HEK293 (cell line): ENCODE measurements around the gene PROCR.

ENCODE experiments used
- CTCF ChIA-PET: fragments of 350-600 bp; formaldehyde crosslinking; extraction: SDS; loops from one replicate; lab custom pipeline; 2021; ENCODE audit warnings: antibody characterized with exemption; lab: Yijun Ruan, JAX
- POLR2A ChIA-PET: fragments of 300-600 bp; formaldehyde crosslinking; extraction: SDS; loops from one replicate; lab custom pipeline; 2020; ENCODE audit warnings: antibody characterized with exemption, inconsistent platforms; lab: Yijun Ruan, JAX
- H3K27ac ChIP-seq: fragments of 200-500 bp; sonication (Bioruptor generic); 2 replicates; pipeline ENCODE4 v1.5.1; 2014; ENCODE audit warnings: low read depth, low read length, control low read depth, inconsistent platforms; ENCODE audit errors: extremely low read depth
- H3K36me3 ChIP-seq, 2 experiments: fragments of 200-500 bp in 1 of 2; sonication (Bioruptor generic) in 1 of 2; 1 replicate in 1 of 2; 2 replicates in 1 of 2; pipeline ENCODE4 v1.5.1; 2014 to 2017; ENCODE audit warnings: inconsistent platforms in 2 of 2, low read length in 2 of 2; ENCODE audit not compliant: control insufficient read depth in 2 of 2, insufficient read depth in 1 of 2
- H3K4me1 ChIP-seq: fragments of 200-500 bp; sonication (Bioruptor generic); 2 replicates; pipeline ENCODE4 v1.5.1; 2014; ENCODE audit warnings: mild to moderate bottlenecking, low read length, inconsistent platforms; ENCODE audit not compliant: control insufficient read depth, insufficient read depth
- H3K4me3 ChIP-seq: 2 replicates; pipeline ENCODE4 v1.5.1; 2011; ENCODE audit warnings: low read depth, mild to moderate bottlenecking, control low read depth, low read length, moderate library complexity
- H3K9me3 ChIP-seq: fragments of 200-500 bp; sonication (Bioruptor generic); 2 replicates; pipeline ENCODE4 v1.5.1; 2014; ENCODE audit warnings: low read depth, low read length, inconsistent platforms; ENCODE audit not compliant: control insufficient read depth, insufficient read depth
- GLI2 ChIP-seq: fragments of 450-650 bp; formaldehyde crosslinking; IDR thresholded peaks from 2 replicates; pipeline ENCODE4; 2017; ENCODE audit warnings: missing biosample characterization, missing genetic modification characterization, low read depth, borderline replicate concordance
- RBAK ChIP-seq: fragments of 450-650 bp; formaldehyde crosslinking; IDR thresholded peaks from 2 replicates; pipeline ENCODE4 v1.5.1; 2016; ENCODE audit warnings: missing biosample characterization, missing genetic modification characterization
- SALL2 ChIP-seq: fragments of 450-650 bp; formaldehyde crosslinking; IDR thresholded peaks from 2 replicates; pipeline ENCODE4 v1.5.0; 2017; ENCODE audit warnings: missing biosample characterization, mild to moderate bottlenecking, missing genetic modification characterization, borderline replicate concordance
- SP3 ChIP-seq: fragments of 450-650 bp; formaldehyde crosslinking; IDR thresholded peaks from 2 replicates; pipeline ENCODE4 v1.5.1; 2016; ENCODE audit warnings: missing biosample characterization, missing genetic modification characterization
- YY2 ChIP-seq: fragments of 450-650 bp; formaldehyde crosslinking; IDR thresholded peaks from 2 replicates; pipeline ENCODE4 v1.5.1; 2016; ENCODE audit warnings: missing biosample characterization, missing genetic modification characterization
- ZFP69B ChIP-seq: fragments of 450-650 bp; formaldehyde crosslinking; IDR thresholded peaks from 2 replicates; pipeline ENCODE4 v1.5.1; 2016; ENCODE audit warnings: missing biosample characterization, missing genetic modification characterization
- ZNF121 ChIP-seq: fragments of 450-650 bp; formaldehyde crosslinking; IDR thresholded peaks from 2 replicates; pipeline ENCODE4 v1.5.1; 2016; ENCODE audit warnings: missing biosample characterization, missing genetic modification characterization
- ZNF140 ChIP-seq: fragments of 450-650 bp; formaldehyde crosslinking; IDR thresholded peaks from 2 replicates; pipeline ENCODE4 v1.5.1; 2016; ENCODE audit warnings: missing biosample characterization, missing genetic modification characterization
- ZNF221 ChIP-seq: fragments of 450-650 bp; formaldehyde crosslinking; IDR thresholded peaks from 2 replicates; pipeline ENCODE4 v1.5.1; 2017; ENCODE audit warnings: missing biosample characterization, missing genetic modification characterization, borderline replicate concordance
- ZNF350 ChIP-seq: fragments of 450-650 bp; formaldehyde crosslinking; IDR thresholded peaks from 2 replicates; pipeline ENCODE4 v1.5.0; 2017; ENCODE audit warnings: missing biosample characterization, mild to moderate bottlenecking, missing genetic modification characterization
- ZNF37A ChIP-seq: fragments of 450-650 bp; IDR thresholded peaks from 2 replicates; pipeline ENCODE4 v1.5.1; 2018; ENCODE audit warnings: missing biosample characterization, missing genetic modification characterization
- ZNF426 ChIP-seq: fragments of 450-650 bp; formaldehyde crosslinking; IDR thresholded peaks from 2 replicates; pipeline ENCODE4 v1.5.1; 2017; ENCODE audit warnings: missing biosample characterization, missing genetic modification characterization, mild to moderate bottlenecking, inconsistent platforms, moderate library complexity
- ZNF433 ChIP-seq: fragments of 450-650 bp; formaldehyde crosslinking; IDR thresholded peaks from 2 replicates; pipeline ENCODE4 v1.5.1; 2016; ENCODE audit warnings: missing biosample characterization, missing genetic modification characterization, low read depth
- ZNF558 ChIP-seq: fragments of 450-650 bp; formaldehyde crosslinking; IDR thresholded peaks from 2 replicates; pipeline ENCODE4 v1.5.1; 2016; ENCODE audit warnings: missing biosample characterization, missing genetic modification characterization
- ZNF600 ChIP-seq: fragments of 450-650 bp; formaldehyde crosslinking; IDR thresholded peaks from 2 replicates; pipeline ENCODE4 v1.5.1; 2016; ENCODE audit warnings: missing biosample characterization, missing genetic modification characterization
- ZNF621 ChIP-seq: fragments of 450-650 bp; formaldehyde crosslinking; IDR thresholded peaks from 2 replicates; pipeline ENCODE4 v1.5.1; 2017; ENCODE audit warnings: missing biosample characterization, missing genetic modification characterization
- ZNF785 ChIP-seq: fragments of 450-650 bp; formaldehyde crosslinking; IDR thresholded peaks from 2 replicates; pipeline ENCODE4 v1.5.1; 2016; ENCODE audit warnings: missing biosample characterization, missing genetic modification characterization
- TF ChIP-seq, protein P1 (sequence below): fragments of 450-650 bp; formaldehyde crosslinking; IDR thresholded peaks from 2 replicates; pipeline ENCODE4 v1.5.1; 2016; ENCODE audit warnings: missing biosample characterization, missing genetic modification characterization
- TF ChIP-seq, protein P2 (sequence below): fragments of 450-650 bp; IDR thresholded peaks from 2 replicates; pipeline ENCODE4 v1.5.1; 2018; ENCODE audit warnings: missing biosample characterization, missing genetic modification characterization
- TF ChIP-seq, protein P3 (sequence below): fragments of 450-650 bp; formaldehyde crosslinking; IDR thresholded peaks from 2 replicates; pipeline ENCODE4 v1.5.1; 2017; ENCODE audit warnings: missing biosample characterization, missing genetic modification characterization
- TF ChIP-seq, protein P4 (sequence below): fragments of 450-650 bp; formaldehyde crosslinking; IDR thresholded peaks from 2 replicates; pipeline ENCODE4 v1.5.1; 2016; ENCODE audit warnings: missing biosample characterization, missing genetic modification characterization
- TF ChIP-seq, protein P5 (sequence below): fragments of 450-650 bp; formaldehyde crosslinking; IDR thresholded peaks from 2 replicates; pipeline ENCODE4; 2016; ENCODE audit warnings: missing biosample characterization, missing genetic modification characterization
- TF ChIP-seq, protein P6 (sequence below): fragments of 450-650 bp; formaldehyde crosslinking; IDR thresholded peaks from 2 replicates; pipeline ENCODE4 v1.5.1; 2016; ENCODE audit warnings: missing biosample characterization, missing genetic modification characterization
- TF ChIP-seq, protein P7 (sequence below): fragments of 450-650 bp; formaldehyde crosslinking; IDR thresholded peaks from 2 replicates; pipeline ENCODE4 v1.5.1; 2017; ENCODE audit warnings: missing biosample characterization, missing genetic modification characterization

PROCR gene

DNA sequence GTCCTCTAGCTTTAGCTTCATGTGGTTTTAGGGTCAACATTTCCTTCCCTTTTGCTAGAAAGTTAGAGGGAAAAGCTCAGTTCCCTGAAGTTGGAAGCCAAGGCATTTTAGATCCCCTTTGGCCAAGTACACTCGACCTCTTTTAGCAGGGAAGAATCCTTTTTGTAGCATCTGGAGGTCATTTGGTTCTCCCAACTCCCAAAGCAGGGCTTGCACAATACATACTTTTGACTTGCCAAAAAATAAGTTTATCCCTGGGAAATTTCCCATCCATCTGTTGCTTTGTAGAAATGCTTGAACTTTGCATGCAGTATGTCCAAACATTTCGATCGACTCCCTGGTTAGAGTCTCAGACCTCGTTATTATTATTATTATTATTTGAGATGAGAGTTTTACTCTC is 20.1 kb upstream of the PROCR start:
- H3K4me1 ChIP-seq, result no peaks in the 10 kb centered on the region
- ChIA-PET CTCF (no interaction called here), POLR2A (no interaction called here)
- no peaks in the 10 kb centered on the region for H3K9me3 ChIP-seq
- H3K4me3 ChIP-seq, result no peak overlapping the region
- TF ChIP-seq, protein P1, sequence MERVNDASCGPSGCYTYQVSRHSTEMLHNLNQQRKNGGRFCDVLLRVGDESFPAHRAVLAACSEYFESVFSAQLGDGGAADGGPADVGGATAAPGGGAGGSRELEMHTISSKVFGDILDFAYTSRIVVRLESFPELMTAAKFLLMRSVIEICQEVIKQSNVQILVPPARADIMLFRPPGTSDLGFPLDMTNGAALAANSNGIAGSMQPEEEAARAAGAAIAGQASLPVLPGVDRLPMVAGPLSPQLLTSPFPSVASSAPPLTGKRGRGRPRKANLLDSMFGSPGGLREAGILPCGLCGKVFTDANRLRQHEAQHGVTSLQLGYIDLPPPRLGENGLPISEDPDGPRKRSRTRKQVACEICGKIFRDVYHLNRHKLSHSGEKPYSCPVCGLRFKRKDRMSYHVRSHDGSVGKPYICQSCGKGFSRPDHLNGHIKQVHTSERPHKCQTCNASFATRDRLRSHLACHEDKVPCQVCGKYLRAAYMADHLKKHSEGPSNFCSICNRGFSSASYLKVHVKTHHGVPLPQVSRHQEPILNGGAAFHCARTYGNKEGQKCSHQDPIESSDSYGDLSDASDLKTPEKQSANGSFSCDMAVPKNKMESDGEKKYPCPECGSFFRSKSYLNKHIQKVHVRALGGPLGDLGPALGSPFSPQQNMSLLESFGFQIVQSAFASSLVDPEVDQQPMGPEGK (tag by site-specific recombination), result no peak
- TF ChIP-seq, protein P2, sequence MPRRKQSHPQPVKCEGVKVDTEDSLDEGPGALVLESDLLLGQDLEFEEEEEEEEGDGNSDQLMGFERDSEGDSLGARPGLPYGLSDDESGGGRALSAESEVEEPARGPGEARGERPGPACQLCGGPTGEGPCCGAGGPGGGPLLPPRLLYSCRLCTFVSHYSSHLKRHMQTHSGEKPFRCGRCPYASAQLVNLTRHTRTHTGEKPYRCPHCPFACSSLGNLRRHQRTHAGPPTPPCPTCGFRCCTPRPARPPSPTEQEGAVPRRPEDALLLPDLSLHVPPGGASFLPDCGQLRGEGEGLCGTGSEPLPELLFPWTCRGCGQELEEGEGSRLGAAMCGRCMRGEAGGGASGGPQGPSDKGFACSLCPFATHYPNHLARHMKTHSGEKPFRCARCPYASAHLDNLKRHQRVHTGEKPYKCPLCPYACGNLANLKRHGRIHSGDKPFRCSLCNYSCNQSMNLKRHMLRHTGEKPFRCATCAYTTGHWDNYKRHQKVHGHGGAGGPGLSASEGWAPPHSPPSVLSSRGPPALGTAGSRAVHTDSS (tag by site-specific recombination), result no peak
- TF ChIP-seq GLI2 (tag by site-specific recombination) (no peak), ZNF426 (tag by site-specific recombination) (no peak), ZNF221 (no peak), SALL2 (tag by site-specific recombination) (no peak), ZNF37A (no peak), ZNF121 (no peak), RBAK (tag by site-specific recombination) (no peak), ZNF558 (tag by site-specific recombination) (no peak), SP3 (tag by site-specific recombination) (no peak), ZNF621 (tag by site-specific recombination) (no peak)
- TF ChIP-seq, all 188 proteins: peak for 0
- Histone ChIP-seq H3K36me3 (no peaks in the 10 kb centered on the region), H3K27ac (no peak overlapping the region)

DNA sequence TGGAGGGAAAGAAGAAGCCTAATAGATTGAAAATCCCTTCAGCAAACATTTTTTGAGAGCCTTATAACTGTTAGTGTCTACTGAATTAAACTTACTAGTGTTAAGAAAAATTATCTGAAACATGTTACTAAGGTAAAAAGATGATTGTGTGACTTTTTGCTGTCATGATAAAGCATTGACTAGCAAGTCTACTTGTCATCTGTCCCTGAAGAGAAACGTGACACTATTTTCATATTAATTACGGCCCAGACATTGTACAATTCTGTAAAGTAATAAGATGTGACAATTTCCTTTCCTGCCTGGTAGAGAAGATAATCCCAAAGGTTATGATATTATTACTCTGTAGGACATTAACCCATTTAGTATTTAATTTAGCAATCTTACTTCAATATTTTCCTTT is 15.9 kb upstream of the PROCR start:
- POLR2A ChIA-PET, result no interaction called here
- no peak overlapping the region for H3K27ac ChIP-seq
- CTCF ChIA-PET, result no interaction called here
- TF ChIP-seq, protein P3, sequence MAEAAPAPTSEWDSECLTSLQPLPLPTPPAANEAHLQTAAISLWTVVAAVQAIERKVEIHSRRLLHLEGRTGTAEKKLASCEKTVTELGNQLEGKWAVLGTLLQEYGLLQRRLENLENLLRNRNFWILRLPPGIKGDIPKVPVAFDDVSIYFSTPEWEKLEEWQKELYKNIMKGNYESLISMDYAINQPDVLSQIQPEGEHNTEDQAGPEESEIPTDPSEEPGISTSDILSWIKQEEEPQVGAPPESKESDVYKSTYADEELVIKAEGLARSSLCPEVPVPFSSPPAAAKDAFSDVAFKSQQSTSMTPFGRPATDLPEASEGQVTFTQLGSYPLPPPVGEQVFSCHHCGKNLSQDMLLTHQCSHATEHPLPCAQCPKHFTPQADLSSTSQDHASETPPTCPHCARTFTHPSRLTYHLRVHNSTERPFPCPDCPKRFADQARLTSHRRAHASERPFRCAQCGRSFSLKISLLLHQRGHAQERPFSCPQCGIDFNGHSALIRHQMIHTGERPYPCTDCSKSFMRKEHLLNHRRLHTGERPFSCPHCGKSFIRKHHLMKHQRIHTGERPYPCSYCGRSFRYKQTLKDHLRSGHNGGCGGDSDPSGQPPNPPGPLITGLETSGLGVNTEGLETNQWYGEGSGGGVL (tag by site-specific recombination), result no peak
- TF ChIP-seq, protein P4, sequence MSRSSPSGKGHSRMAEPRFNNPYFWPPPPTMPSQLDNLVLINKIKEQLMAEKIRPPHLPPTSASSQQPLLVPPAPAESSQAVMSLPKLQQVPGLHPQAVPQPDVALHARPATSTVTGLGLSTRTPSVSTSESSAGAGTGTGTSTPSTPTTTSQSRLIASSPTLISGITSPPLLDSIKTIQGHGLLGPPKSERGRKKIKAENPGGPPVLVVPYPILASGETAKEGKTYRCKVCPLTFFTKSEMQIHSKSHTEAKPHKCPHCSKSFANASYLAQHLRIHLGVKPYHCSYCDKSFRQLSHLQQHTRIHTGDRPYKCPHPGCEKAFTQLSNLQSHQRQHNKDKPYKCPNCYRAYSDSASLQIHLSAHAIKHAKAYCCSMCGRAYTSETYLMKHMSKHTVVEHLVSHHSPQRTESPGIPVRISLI, result no peak
- TF ChIP-seq ZFP69B (tag by site-specific recombination) (no peak), YY2 (tag by site-specific recombination) (no peak), ZNF600 (no peak), ZNF433 (tag by site-specific recombination) (no peak), ZNF350 (tag by site-specific recombination) (no peak), ZNF785 (tag by site-specific recombination) (no peak), ZNF140 (tag by site-specific recombination) (no peak)
- TF ChIP-seq, protein P5, sequence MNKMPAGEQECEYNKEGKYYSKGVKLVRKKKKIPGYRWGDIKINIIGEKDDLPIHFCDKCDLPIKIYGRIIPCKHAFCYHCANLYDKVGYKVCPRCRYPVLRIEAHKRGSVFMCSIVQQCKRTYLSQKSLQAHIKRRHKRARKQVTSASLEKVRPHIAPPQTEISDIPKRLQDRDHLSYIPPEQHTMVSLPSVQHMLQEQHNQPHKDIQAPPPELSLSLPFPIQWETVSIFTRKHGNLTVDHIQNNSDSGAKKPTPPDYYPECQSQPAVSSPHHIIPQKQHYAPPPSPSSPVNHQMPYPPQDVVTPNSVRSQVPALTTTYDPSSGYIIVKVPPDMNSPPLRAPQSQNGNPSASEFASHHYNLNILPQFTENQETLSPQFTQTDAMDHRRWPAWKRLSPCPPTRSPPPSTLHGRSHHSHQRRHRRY (tag by site-specific recombination), result no peak
- TF ChIP-seq, protein P6, sequence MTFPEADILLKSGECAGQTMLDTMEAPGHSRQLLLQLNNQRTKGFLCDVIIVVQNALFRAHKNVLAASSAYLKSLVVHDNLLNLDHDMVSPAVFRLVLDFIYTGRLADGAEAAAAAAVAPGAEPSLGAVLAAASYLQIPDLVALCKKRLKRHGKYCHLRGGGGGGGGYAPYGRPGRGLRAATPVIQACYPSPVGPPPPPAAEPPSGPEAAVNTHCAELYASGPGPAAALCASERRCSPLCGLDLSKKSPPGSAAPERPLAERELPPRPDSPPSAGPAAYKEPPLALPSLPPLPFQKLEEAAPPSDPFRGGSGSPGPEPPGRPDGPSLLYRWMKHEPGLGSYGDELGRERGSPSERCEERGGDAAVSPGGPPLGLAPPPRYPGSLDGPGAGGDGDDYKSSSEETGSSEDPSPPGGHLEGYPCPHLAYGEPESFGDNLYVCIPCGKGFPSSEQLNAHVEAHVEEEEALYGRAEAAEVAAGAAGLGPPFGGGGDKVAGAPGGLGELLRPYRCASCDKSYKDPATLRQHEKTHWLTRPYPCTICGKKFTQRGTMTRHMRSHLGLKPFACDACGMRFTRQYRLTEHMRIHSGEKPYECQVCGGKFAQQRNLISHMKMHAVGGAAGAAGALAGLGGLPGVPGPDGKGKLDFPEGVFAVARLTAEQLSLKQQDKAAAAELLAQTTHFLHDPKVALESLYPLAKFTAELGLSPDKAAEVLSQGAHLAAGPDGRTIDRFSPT (tag by site-specific recombination), result no peak
- TF ChIP-seq, protein P7, sequence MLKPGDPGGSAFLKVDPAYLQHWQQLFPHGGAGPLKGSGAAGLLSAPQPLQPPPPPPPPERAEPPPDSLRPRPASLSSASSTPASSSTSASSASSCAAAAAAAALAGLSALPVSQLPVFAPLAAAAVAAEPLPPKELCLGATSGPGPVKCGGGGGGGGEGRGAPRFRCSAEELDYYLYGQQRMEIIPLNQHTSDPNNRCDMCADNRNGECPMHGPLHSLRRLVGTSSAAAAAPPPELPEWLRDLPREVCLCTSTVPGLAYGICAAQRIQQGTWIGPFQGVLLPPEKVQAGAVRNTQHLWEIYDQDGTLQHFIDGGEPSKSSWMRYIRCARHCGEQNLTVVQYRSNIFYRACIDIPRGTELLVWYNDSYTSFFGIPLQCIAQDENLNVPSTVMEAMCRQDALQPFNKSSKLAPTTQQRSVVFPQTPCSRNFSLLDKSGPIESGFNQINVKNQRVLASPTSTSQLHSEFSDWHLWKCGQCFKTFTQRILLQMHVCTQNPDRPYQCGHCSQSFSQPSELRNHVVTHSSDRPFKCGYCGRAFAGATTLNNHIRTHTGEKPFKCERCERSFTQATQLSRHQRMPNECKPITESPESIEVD (tag by site-specific recombination), result no peak

More for the DNA sequence above, 15.9 kb upstream of the PROCR start:
- H3K36me3 ChIP-seq, result no peaks in the 10 kb centered on the region
- no peak overlapping the region for H3K4me3 ChIP-seq
- H3K4me1 ChIP-seq, result no peaks in the 10 kb centered on the region
- no peaks in the 10 kb centered on the region for H3K9me3 ChIP-seq
